HG03025 (cell line): ENCODE data around the gene C1QTNF1.

Experiments
- ATAC-seq: cut with Tn5 transposase; IDR thresholded peaks from one replicate; pipeline ENCODE4 v1.9.1; 2021; ENCODE audit warnings: mild to moderate bottlenecking, moderate library complexity; ENCODE audit not compliant: unreplicated experiment, low FRiP score

C1QTNF1 gene

GRCh38 chr17:79087428-79088143 lies 63.6 kb downstream of the C1QTNF1 start:
- no peak for ATAC-seq

GRCh38 chr17:79088247-79088996 lies 64.5 kb downstream of the C1QTNF1 start:
- ATAC-seq, result no peak

DNA sequence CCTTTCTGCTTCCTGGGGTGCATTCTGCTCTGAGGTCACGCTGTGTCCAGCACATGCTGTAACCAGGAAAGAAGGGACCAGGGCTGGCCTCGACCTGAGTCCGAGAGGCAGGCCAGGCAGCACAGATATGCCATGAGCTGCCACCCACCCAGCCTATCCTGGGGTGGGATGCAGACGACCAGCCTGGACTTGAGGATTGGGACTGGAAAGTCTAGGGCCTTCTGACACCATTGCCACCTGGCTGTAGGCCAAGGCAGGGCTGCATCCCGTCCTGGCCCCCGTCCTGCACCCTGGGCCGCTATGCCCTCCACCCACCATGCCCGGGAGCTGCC lies 65.0 kb downstream of the C1QTNF1 start:
- no peak for ATAC-seq

- no peak for ATAC-seq
These were observed 65.9 kb downstream of the C1QTNF1 start for GRCh38 chr17:79089720-79090442.

GRCh38 chr17:79090443-79091225 lies 66.7 kb downstream of the C1QTNF1 start:
- no peak for ATAC-seq

DNA sequence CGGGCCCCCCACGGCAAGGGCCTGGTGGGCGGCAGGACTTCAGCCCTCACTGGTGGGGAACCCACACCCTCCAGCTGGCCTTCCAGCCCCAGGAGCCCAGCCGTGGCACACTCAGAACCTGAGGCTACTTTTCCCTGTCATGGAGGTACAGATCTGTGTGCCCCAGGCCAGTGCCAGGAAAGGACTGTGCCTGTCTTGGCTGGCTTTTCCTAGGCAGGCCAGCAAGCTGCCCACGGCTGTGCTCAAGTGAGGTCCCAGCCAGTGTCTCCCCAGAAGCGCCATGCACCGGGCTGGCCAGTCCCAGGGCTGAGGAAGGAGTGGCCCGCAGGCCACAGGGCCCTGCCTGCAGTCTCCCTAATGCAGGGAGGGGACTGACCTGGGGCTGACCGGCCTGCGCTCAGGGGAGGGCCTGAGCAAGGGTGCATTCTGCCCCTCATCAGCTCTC lies 67.3 kb downstream of the C1QTNF1 start:
- no peak for ATAC-seq

DNA sequence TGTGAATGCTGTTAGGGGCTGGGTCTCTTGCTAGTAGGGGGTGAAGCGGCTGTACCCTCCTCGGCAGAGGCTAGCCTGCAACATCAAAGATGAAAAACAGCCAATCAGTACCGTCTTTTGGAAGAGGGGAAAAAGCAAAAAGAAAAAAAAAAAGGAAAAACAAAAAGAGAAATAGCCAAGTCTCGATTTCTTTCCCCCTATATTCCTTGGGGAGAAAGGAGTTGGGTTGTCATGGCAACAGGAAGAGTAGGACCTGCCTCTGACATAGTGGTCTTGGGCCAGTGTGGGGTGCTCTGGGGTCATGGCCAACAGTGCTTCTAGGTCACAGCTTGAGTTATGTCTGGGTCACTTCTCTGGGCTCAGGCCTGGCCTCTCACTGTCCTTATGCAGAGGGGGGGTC lies 68.6 kb downstream of the C1QTNF1 start:
- ATAC-seq, result no peak

DNA sequence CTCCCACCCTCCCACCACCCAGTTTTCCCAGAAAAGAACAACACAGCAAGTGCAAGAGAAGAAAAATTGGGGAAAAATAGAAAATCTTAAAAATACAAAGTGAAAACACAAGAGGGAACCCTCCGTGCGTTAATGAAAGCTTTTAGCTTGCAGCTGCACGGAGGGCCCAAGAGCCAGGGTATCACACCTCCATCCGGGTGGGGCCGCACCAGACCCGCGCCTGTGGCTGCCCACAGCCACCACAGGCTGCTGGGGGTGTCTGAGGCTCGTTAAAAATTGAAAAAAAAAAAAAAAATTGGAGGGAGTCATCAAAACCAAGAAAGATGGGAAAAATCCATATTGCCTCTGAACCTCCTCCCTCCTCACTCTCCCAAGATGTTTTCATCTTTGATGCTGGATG lies 69.3 kb downstream of the C1QTNF1 start:
- no peak for ATAC-seq

- ATAC-seq, result no peak
These were observed 70.3 kb downstream of the C1QTNF1 start for GRCh38 chr17:79094261-79094660.

DNA sequence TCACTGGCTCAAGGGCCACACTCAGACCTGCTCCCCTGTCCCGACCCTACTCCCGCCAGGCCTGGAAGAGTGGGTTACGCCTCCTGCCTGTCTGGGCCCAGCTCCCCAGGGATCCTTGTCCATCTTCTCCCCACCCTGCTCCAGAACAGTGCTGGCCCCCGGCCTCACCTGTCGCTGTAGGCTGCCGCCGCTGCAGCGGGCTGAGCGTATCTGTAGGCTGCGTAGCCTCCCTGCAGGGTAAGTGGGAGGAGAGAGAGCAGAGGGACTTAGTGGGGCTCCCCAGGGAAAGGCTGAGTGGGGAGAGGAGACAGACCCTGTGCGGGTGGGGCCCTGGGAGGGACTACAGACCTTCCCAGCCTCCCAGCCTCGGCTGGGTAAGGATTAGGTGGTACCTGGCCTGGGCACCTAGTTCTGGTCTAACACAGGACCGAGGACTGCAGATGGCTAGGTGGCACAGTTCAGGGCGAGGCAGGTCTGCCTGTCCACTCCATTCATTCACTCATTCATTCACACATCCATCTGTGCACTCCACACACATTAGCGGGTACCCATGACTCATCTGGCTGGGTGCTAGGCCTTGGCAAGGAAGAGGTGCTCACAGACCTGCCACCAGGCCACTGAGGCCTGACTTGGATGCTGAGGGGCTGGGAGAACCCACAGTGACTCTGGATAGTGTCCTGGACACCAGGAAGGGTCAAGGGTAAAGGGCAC lies 71.5 kb downstream of the C1QTNF1 start:
- ATAC-seq, result no peak

DNA sequence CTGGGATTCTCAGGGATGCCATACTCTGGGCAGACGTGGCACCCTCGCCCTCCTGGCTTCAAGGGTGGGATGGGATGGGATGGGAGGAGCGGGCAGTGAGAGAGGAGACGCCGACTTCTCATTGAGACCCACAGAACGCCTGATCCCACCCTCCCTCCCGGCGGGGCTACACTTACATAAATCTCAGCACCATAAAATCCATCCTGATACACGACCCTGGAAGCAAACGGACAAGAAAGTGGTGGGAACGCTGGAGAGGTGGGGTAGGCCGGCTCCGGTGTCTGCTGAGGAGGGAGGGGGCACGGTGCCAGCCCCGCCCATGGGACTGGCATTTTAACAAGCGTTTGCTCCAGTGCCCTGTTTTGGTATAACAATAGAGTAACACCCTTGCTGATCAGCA lies 72.5 kb downstream of the C1QTNF1 start:
- no peak for ATAC-seq

DNA sequence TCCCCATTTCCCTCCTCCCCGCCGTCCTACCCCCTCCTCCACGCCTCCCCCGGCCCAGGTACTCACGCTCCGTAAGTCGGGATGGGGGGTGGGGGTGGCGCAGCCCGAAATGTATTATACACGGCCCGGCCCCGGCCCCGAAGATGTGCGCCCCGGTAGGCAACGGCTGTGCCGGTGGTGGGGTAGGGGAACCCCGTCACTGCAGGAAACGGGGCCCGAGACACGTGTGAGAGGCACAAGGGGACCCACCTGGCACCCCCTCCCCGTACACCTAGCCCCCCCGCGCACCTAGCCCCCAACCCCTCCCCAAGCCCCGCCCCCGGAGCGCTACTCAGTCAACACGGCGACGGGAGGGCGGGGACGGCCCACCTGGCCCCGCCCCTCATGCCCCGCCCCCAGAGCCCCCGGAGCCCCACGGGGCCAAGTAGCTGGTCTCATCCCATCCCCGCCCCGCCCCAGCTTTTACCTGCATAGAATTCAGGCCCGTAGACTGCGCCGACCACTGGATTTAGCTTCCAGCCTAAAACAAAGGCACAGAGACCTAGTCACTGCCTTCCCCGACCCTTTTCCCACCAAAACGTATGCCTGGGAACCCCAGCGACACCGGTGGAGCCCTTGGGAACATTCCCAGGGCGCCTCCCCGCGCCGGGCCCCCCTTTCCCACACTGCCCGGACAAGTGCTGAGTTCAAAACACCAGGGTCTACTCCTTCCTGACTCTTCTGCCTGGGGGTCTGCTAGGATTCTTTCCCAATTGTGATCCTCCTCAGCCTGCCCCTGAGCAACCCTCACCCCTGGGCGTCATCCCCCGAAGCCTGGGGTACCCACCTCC lies 73.5 kb downstream of the C1QTNF1 start:
- no peak for ATAC-seq

- ATAC-seq, result no peak
These were observed 74.4 kb downstream of the C1QTNF1 start for GRCh38 chr17:79098282-79098867.
